DOHH2 (cell line): ENCODE results near the gene TGM3.

Experiments
- H3F3A ChIP-seq: fragments of 200-600 bp; sonication (generic), shearing (Covaris generic); 2 replicates; pipeline ENCODE4 v1.6.0; 2016; ENCODE audit warnings: antibody characterized with exemption, mild to moderate bottlenecking; ENCODE audit not compliant: control insufficient read depth, insufficient read depth
- H3K27ac ChIP-seq: fragments of 200-600 bp; sonication (generic); 2 replicates; pipeline ENCODE4 v1.5.1; 2014; ENCODE audit warnings: low read depth, mild to moderate bottlenecking, low read length, moderate library complexity
- H3K27me3 ChIP-seq: fragments of 200-600 bp; sonication (generic); 2 replicates; pipeline ENCODE4 v1.6.1; 2014; ENCODE audit warnings: mild to moderate bottlenecking, low read length, mixed read lengths; ENCODE audit not compliant: control insufficient read depth
- H3K36me3 ChIP-seq: fragments of 200-600 bp; sonication (generic); 2 replicates; pipeline ENCODE4 v1.6.1; 2014; ENCODE audit warnings: mild to moderate bottlenecking, low read length, moderate library complexity, mixed read lengths; ENCODE audit not compliant: control insufficient read depth
- H3K4me1 ChIP-seq: fragments of 200-600 bp; sonication (generic); 2 replicates; pipeline ENCODE4 v1.6.1; 2014; ENCODE audit warnings: mild to moderate bottlenecking, low read length, mixed read lengths; ENCODE audit not compliant: control insufficient read depth
- H3K4me2 ChIP-seq: fragments of 200-600 bp; sonication (generic); 2 replicates; pipeline ENCODE4 v1.6.0; 2014; ENCODE audit warnings: mild to moderate bottlenecking, low read length, moderate library complexity
- H3K4me3 ChIP-seq: fragments of 200-600 bp; sonication (generic); 2 replicates; pipeline ENCODE4 v1.5.1; 2014; ENCODE audit warnings: mild to moderate bottlenecking, low read length, mixed read lengths
- H3K79me2 ChIP-seq: fragments of 200-600 bp; sonication (generic); 2 replicates; pipeline ENCODE4 v1.6.1; 2014; ENCODE audit warnings: mild to moderate bottlenecking, low read length, mixed read lengths; ENCODE audit not compliant: control insufficient read depth
- H3K9me2 ChIP-seq: fragments of 200-600 bp; sonication (generic); replicated peaks from 2 replicates; pipeline ENCODE4 v1.6.1; 2014; ENCODE audit warnings: mild to moderate bottlenecking, low read length, mixed read lengths; ENCODE audit not compliant: control insufficient read depth
- H3K9me3 ChIP-seq: fragments of 200-600 bp; sonication (generic); 2 replicates; pipeline ENCODE4 v1.6.1; 2014; ENCODE audit warnings: antibody characterized with exemption, low read length, mixed read lengths; ENCODE audit not compliant: control insufficient read depth, insufficient read depth
- H4K20me1 ChIP-seq: fragments of 200-600 bp; sonication (generic); 2 replicates; pipeline ENCODE4 v1.6.0; 2014; ENCODE audit warnings: low read depth, mild to moderate bottlenecking, antibody characterized with exemption, low read length, moderate library complexity; ENCODE audit not compliant: control insufficient read depth, insufficient read depth
- EZH2phosphoT487 ChIP-seq: fragments of 200-600 bp; sonication (generic); IDR thresholded peaks from 2 replicates; pipeline ENCODE4 v1.6.1; 2017; ENCODE audit warnings: borderline replicate concordance, mild to moderate bottlenecking, antibody characterized with exemption, low read length, moderate library complexity, mixed read lengths
- TF ChIP-seq, protein P1 (sequence below): fragments of 200-600 bp; sonication (generic); IDR thresholded peaks from one replicate; pipeline ENCODE4 v1.5.1; 2014; ENCODE audit warnings: antibody characterized with exemption, mild to moderate bottlenecking, low read depth, low read length; ENCODE audit not compliant: poor library complexity, severe bottlenecking

TGM3 gene

GRCh38 chr20:2280082-2280481 is 15.7 kb upstream of the TGM3 start:
- Histone ChIP-seq H3K9me3 (no peaks in the 10 kb centered on the region), H3K27ac (no peak overlapping the region), H4K20me1 (no peaks in the 10 kb centered on the region), H3K27me3 (peaks cover 13% of the 10 kb centered on the region), H3K4me2 (no peak overlapping the region), H3K9me2 (no peaks in the 10 kb centered on the region), H3K79me2 (no peaks in the 10 kb centered on the region), H3K4me1 (no peaks in the 10 kb centered on the region), H3F3A (no peaks in the 10 kb centered on the region), H3K4me3 (no peak overlapping the region), H3K36me3 (no peaks in the 10 kb centered on the region)
- TF ChIP-seq EZH2phosphoT487, result no peak

DNA sequence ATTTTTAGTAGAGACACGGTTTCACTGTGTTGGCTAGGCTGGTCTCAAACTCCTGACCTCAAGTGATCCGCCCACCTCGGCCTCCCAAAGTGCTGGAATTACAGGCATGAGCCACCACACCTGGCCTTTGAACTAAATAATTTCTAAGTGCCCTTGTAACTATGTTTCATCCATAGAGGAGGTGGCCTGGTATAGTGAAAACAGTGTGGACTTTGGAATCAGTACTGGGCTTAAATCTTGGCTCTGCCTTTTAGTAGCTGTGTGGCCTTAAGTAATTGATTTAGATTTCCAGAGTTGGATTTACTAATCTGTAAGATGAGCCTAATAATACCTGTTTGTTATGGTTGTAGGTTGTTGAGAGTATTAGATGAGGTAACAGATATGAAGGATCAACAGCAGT is 14.2 kb upstream of the TGM3 start:
- Histone ChIP-seq H4K20me1 (no peaks in the 10 kb centered on the region), H3K9me3 (no peaks in the 10 kb centered on the region), H3K36me3 (no peaks in the 10 kb centered on the region), H3K4me3 (no peak overlapping the region), H3K4me2 (no peak overlapping the region), H3K4me1 (no peaks in the 10 kb centered on the region), H3K27me3 (peaks cover 8% of the 10 kb centered on the region; the same call in 1 of the 2 replicates), H3F3A (no peaks in the 10 kb centered on the region), H3K79me2 (no peaks in the 10 kb centered on the region), H3K9me2 (no peaks in the 10 kb centered on the region), H3K27ac (no peak overlapping the region)
- TF ChIP-seq, protein P1, sequence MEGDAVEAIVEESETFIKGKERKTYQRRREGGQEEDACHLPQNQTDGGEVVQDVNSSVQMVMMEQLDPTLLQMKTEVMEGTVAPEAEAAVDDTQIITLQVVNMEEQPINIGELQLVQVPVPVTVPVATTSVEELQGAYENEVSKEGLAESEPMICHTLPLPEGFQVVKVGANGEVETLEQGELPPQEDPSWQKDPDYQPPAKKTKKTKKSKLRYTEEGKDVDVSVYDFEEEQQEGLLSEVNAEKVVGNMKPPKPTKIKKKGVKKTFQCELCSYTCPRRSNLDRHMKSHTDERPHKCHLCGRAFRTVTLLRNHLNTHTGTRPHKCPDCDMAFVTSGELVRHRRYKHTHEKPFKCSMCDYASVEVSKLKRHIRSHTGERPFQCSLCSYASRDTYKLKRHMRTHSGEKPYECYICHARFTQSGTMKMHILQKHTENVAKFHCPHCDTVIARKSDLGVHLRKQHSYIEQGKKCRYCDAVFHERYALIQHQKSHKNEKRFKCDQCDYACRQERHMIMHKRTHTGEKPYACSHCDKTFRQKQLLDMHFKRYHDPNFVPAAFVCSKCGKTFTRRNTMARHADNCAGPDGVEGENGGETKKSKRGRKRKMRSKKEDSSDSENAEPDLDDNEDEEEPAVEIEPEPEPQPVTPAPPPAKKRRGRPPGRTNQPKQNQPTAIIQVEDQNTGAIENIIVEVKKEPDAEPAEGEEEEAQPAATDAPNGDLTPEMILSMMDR, result no peak
- TF ChIP-seq EZH2phosphoT487, result no peak

GRCh38 chr20:2282181-2282580 is 13.6 kb upstream of the TGM3 start:
- Histone ChIP-seq H3K4me2 (no peak overlapping the region), H3K27ac (no peak overlapping the region), H3K27me3 (peaks cover 8% of the 10 kb centered on the region; the same call in 1 of the 2 replicates), H3K9me3 (no peaks in the 10 kb centered on the region), H3K36me3 (no peaks in the 10 kb centered on the region), H3F3A (no peaks in the 10 kb centered on the region), H3K4me1 (no peaks in the 10 kb centered on the region), H3K4me3 (no peak overlapping the region), H4K20me1 (no peaks in the 10 kb centered on the region), H3K9me2 (no peaks in the 10 kb centered on the region), H3K79me2 (no peaks in the 10 kb centered on the region)
- TF ChIP-seq EZH2phosphoT487, result no peak
- TF ChIP-seq, protein P1, result no peak

DNA sequence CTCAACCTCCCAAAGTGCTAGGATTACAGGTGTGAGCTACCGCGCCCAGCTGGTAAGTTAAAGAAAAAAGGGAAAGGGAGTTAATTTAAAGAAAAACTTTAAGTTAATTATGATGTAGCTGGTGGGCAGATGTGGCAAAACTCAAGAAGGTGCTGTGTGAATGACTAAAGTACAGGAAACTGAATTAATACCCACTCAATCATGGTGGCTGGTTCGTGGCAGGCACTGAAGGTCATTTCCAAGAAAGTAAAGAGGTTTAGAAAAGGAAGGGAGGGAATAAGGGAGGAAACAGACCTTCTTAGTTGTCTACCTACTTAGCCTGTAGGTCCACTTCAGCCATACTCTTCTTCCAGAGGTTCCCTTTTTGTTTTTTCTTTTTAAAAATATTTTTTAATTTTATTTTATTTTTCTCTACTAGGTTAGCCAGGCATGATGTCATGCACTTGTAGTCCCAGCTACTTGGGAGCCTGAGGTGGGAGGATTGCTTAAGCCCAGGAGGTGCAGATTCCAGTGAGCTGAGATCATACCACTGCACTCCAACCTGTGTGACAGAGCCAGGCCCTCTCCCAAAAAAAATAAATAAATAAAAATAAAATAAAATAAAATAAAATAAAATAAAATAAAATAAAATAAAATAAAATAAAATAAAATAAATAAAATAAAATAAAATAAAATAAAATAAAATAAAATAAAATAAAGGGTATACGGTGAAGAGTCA is 11.9 kb upstream of the TGM3 start:
- peaks cover 2% of the 10 kb centered on the region for H3K4me1 ChIP-seq
- no peaks in the 10 kb centered on the region for H3K79me2 ChIP-seq
- TF ChIP-seq, protein P1, result no peak
- no peak for TF ChIP-seq EZH2phosphoT487
- H3K36me3 ChIP-seq, result no peaks in the 10 kb centered on the region
- H3K9me3 ChIP-seq, result no peaks in the 10 kb centered on the region
- 0 out of 2 replicates have a peak, but pooled peaks cover 3% of the 10 kb centered on the region for H3K27me3 ChIP-seq
- no peak overlapping the region for H3K27ac ChIP-seq
- no peaks in the 10 kb centered on the region for H3K9me2 ChIP-seq
- H3K4me3 ChIP-seq, result no peak overlapping the region
- H4K20me1 ChIP-seq, result no peaks in the 10 kb centered on the region
- H3F3A ChIP-seq, result no peaks in the 10 kb centered on the region
- no peak overlapping the region for H3K4me2 ChIP-seq
